ELR (cell line): ENCODE data around the gene NBEA.

Experiments
- DNase-seq: peaks from one replicate; pipeline ENCODE4 v3.0.0-alpha.2; 2015; ENCODE audit warnings: low read depth

Gene NBEA

DNA sequence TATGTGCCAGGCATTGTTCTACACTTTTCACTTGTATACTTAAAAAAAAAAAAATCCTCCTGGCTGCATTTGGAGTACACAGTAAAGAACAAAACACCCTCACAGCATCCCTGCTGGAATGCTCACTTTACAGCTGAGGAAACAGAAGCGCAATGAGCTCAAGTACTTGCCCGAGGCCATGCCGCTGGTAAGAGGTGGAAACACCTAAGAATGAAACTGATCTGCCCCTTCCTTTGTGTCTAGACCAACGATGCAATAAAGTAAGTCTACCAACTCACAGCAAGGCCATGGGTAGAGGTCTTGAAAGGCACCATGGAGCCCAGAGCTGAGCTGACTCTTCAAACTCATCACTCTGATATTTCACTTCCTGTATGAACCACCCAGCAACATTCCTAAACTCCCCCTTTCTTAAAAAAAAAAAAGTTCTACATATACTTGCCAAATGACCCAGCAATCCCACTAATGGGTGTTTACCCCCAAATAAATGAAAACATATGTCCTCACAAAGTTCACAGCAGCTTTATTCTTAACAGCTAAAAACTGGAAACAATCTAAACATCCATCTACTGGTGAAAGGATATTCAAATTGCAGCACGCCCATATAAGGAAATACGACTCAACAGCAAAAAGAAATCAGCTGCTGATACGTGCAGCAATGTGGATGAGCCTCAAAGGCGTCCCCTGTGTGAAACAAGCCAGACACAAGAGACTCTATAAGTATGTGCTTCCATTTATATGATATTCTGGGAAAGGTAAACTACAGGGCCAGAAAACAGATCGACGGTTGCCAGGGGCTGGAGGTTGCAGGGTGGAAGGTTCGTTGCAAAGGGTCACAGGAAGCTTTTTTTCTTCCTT lies 771.1 kb downstream of the NBEA start:
- peak; percentile 58 for DNase-seq

DNA sequence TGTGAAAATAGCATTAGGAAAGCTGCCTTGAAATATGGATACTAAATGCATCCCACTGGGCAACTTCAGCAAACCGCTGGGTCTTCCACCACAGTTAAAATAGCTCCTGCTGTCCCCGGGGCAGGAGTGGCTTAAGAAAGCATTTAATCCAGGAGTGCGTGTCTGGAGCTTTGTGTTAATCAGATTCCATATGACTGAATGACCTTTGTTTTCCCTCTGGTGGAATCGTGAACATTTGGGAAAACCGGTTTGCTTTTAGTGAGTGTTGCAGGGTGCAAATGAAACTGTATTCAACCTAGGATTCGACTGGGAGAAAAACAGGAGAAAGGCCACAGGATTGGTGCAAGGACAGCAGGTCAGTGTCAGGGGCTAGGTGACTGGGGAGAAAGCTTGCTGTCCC lies 772.1 kb downstream of the NBEA start:
- DNase-seq = no peak

DNA sequence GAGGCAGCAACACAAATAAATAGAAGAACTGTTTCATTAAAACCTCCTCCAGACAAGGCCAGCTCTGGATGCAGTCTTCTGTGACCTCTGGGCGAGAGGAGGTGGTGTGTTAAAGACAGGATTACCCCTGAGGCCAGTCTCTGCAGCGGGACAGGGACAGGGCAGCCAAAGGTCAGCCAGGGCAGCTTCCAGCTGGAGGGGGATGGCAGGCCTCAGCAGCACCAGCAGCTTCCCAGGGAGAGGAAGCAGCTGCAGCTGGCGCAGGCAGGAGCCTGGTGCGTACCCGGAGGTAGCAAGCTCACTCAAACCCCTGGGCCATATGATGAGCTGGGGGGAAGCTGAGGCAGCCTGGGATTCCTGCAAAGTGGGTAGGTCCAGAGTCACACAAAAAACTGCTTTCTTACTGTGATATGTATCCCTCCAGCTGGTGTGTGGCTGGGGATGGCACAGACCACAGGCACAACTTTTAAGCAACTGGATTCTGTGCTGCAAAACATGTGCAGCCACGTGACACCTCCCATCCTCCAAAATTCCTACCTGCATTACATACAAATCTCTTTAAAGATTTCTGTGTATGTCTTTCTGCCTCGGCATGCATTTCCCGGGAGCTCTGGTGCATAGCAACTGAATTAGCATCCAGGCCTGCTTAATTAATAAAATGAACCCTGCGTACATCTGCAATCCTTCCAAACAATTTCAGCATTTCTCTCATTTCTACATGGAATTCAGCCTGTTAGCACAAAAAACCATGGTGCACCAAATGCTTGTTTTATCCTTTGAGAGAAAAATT lies 772.7 kb downstream of the NBEA start:
- no peak for DNase-seq

DNA sequence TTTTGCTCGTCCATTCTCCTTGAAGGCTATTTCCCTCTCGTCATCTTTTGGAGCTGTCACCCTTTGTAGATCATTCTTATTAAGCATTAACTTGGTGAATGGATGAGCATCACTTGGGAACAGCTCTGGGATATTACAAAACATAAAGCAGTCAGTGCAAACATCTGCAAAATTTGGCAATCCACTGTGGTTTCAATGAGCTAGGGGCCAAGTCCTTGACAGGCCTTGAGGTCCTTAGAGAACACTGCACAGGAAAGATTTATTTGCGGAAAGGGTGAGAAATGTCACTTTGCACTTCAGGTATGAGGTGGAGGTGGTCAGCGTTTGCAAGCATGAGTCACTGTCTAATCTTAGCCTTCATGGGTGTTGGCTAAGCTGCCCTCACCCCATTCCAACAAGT lies 774.1 kb downstream of the NBEA start:
- DNase-seq = no peak

DNA sequence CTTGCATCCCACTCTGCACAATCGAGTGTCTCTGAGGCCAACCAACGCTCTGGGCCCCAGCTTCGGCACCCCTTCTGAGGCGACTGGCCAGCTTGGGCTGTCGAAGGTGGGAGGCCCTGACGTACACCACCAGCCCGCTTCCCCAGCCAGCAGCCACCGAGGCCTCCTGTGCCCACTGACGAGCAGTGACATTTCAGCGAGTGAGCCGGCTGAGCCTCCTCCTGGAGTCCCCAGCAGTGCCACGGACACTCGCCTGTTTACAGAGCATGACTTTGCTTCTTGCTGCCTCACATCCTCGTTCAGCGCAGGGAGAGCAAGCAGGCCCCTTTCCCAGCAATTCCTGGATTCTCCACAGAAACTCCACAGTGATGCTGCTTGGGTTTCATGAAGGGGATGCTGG lies 774.7 kb downstream of the NBEA start:
- no peak for DNase-seq

DNA sequence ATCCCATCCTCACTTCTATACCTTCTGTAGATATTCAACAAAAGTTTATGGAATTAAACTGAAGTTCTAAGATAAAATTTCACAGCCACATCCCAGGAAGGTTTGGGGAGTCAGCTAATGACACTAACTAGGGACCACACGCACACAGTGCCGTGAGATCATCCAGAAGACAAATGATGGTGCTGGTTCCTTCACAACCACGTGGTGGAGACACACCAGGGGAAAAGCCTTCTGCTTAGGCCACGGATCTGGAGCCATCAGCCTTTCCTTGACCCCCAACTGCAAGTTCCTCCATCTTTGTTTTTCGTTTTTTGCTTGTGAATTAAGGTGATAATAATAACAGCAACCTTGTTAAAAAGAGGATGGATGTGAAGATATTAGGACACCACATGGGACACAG lies 776.0 kb downstream of the NBEA start:
- no peak for DNase-seq

DNA sequence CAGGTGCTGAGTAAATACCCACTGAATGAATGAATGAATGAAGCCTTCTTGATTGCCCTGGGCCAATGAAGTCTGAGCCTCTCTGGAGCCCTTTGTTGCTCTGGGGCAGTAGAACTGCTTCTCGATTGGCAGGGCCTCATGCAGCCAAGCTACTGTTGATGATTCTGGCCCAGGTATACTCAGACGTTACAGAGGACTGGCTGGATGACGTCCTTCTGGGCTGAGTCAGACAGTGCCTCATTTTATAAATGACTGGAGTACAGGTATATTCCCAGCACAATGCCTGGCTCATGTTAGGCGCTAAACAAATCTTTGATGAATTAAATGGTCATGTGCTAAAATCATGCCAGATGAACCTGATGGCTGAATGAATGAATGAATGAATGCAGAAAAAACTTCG lies 778.2 kb downstream of the NBEA start:
- no peak for DNase-seq

DNA sequence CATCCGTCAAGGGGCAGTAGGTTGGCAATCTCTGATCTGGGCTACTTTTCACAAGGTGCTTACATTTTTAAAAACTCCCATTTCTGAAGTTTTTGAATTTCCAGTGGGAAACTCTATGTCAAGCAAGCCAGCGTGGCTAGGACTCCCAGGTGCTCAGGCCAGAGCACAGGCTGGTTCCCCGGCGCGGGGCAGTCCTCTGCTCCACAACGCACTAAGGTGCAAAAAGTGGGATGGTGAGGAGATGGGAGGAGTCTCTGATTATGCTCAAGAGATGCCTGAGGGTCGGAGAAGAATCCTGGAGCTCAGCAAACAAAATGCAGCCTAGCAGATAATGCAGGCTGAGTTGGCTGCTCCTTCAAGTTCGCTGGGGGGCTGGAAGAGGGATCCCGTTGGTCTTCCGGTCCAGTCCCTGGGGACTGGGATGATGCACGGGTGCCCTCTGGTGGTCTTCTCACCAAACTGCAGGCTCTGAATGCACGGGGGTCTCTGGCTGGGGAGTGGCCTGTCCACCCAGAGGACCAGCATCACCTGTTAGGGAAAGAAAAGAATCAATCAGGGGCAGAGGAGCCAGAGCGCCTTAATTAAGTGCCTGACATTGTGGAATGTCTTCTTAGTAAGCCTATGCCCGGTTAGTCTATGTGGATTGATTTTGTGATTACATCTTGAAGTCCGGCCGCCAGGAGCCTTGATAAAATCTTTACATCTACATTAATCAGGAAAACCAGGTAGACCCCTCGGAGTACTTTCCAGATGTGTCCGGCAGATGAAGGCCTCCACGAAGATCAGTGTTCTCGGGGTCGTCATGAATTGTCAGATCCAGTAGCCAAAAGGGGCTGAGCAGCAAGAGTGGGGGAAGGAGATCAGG lies 778.9 kb downstream of the NBEA start:
- peak; percentile 77 for DNase-seq
